Bladder microvascular endothelial cell (primary cell): ENCODE results near the gene LHPP. TPM values are rescaled to one million over a fixed set of nuclear protein-coding genes. Genes with fewer than 3 reads are reported as not detected.

Source experiments
- total RNA-seq: library from RNA; depleted of rRNA; stranded (reverse); fragments of >200 nt; gene quantifications from 2 replicates; pipeline ENCODE4 v1.2.3, GENCODE V29; 2014

Gene LHPP, protein sequence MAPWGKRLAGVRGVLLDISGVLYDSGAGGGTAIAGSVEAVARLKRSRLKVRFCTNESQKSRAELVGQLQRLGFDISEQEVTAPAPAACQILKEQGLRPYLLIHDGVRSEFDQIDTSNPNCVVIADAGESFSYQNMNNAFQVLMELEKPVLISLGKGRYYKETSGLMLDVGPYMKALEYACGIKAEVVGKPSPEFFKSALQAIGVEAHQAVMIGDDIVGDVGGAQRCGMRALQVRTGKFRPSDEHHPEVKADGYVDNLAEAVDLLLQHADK
- 3.8 and 4.4 TPM in 2 replicates for total RNA-seq

DNA sequence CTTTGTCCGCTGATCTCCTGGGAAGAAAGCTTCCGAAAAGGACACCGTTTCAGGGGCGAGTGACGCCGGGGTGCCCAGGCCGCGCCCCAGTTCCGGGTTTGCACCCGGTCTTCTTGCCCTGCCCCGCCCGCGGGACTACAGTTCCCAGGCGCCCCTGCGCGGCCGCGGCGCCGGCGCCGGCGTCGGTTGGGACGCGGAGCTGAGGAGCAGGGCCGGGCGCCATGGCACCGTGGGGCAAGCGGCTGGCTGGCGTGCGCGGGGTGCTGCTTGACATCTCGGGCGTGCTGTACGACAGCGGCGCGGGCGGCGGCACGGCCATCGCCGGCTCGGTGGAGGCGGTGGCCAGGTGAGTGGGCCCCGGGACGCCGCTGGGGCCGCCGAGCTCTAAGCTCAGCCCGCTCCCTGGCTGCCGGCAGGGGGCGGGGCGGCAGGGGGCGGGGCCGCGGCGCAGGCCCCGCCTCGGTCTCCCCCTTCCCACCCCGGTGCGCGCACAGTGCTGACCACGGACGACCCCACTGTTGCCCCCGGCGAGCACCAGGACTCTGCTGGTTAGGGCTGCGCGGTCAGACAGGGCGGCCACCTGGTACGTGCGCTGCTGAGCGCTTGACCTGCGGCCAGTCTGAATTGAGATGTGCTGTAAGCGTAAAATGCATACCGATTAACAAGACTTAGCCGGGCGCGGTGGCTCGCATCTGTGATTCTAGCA, at the start of gene LHPP:
Gene LHPP, plus strand, starts transcription at position 182 of the 706 bp plus-strand sequence. Its CDS starts 40 bp downstream, at position 222.

DNA sequence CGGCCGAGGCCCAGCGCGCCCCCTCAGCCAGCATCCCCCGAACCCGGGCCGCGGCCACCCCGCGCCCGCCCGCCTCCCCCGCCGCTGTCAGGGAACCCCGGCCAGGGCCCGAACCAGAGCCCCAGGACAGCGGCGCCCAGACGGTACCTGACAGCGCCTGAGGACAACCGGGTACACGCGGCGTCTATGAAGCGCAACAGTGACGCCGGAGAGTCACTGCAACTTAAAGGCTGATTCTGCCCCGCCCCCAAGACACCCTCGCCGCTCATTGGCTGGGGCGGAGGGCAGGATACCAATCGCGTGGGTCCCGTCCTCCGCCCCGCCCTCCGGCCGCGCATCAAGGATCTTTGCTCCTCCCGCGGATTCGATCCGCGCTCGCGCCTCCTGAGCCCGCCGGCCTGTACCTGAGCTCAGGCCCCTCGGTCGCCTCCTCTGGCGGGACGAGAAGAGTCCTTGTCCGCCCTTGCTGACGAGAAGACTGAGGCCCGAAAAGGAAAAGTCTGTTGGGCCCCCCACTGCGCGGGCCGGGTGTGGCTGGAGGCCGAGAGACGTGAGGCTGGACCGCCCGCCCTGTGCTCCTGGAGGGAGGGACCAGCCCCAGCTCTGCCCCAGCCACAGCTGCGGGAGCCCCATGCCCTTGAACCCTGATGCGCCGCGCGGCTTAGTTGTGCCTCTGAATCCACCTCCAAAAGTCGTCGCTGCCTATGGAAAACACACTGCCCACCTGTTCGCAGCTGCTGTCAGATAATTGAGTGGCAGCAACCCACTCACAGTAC, 42.7 kb upstream of the LHPP start, which contains the start of gene OAT:
Gene OAT, minus strand, starts transcription at position 198 of the 776 bp plus-strand sequence. CDS start 6,752 bp downstream, outside the sequence.

DNA sequence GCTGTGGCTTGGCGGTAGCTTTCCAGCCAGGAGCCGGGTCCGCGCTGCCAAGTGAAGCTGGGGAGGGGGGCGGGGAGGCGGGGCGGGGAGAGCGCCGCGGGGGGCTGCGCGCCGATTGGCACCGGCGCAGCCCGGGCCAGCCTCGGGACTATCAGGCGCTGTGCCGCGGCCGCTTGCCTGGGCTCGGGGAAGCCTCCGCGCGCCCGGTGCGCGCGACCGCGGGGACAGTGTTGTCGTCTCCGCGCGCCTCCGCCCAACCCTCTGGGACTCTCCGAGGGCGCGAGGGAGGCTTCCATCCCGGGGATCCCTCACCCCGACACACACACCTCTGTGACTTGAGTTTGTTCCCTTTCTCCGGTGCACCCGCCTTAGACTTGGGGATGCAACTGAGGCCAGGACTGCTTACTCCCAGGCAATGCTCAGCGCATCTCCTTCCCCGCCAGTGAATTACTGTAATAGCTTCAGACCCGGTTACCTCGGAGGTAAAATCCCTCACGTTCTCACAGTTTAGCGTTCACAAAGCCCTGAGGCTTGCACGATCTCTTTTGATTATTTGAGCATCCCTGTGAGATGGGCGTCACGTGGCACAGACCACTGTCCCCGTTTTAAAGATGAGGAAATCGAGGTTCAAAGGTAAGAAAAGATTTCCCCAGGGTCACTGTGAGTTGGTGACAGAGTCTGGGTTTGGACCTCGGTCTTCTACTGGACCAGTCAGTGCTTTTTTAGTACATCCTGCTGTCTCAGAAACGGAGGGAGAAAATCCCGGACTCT, 11.4 kb upstream of the LHPP start, which contains the start of gene NKX1-2:
Gene NKX1-2, minus strand, starts transcription at position 24 of the 771 bp plus-strand sequence. CDS start 92 bp downstream, outside the sequence.

Other genes starting within 250 kb of the LHPP start
- gene OAT, start 42.9 kb upstream of the LHPP start, total RNA-seq: 72.7 and 113 TPM in 2 replicates
- not detected in 2 replicates for gene NKX1-2, start 11.8 kb upstream of the LHPP start, total RNA-seq